Mesodermal cell (in vitro differentiated cells): ENCODE results near the gene EDARADD.
A peak's percentile ranks its signal among the peaks of the same experiment; 100 is the strongest.
"Not testable (repeated sequence)": the region's sequence is repeated elsewhere in the genome, so short reads cannot be mapped to it uniquely, and the experiment has no call there.

Experiments used
- H3K27ac ChIP-seq: 2 replicates; pipeline ENCODE4 v1.7.0; 2013; ENCODE audit warnings: mild to moderate bottlenecking, low read depth, low read length, moderate library complexity; ENCODE audit not compliant: severe bottlenecking
- H3K36me3 ChIP-seq: 2 replicates; pipeline ENCODE4 v1.7.1; 2013; ENCODE audit warnings: mild to moderate bottlenecking, low read length, moderate library complexity; ENCODE audit not compliant: control insufficient read depth, insufficient read depth
- H3K4me1 ChIP-seq: one replicate; pipeline ENCODE4 v1.7.1; 2013; ENCODE audit warnings: mild to moderate bottlenecking, low read length; ENCODE audit not compliant: insufficient read depth, control insufficient read depth, poor library complexity, severe bottlenecking
- H3K4me3 ChIP-seq: 2 replicates; pipeline ENCODE4 v1.7.0; 2013; ENCODE audit warnings: low read length, control low read depth, mild to moderate bottlenecking; ENCODE audit not compliant: insufficient read depth, poor library complexity, severe bottlenecking; ENCODE audit errors: extremely low read depth
- H3K9me3 ChIP-seq: 2 replicates; pipeline ENCODE4 v1.7.1; 2013; ENCODE audit warnings: mild to moderate bottlenecking, low read length, moderate library complexity; ENCODE audit not compliant: control insufficient read depth
- WGBS, 2 experiments: methylation state at CpG; one replicate each; pipeline ENCODE4 v1.1.5; 2013; ENCODE audit warnings: missing lambda C conversion rate in 2 of 2; ENCODE audit not compliant: insufficient coverage in 2 of 2; 5-methylcytosine and 5-hydroxymethylcytosine counted together

EDARADD gene

GRCh38 chr1:236489161-236489560 lies 95.1 kb downstream of the EDARADD start:
- not testable (repeated sequence) for H3K36me3 ChIP-seq, H3K4me3 ChIP-seq, H3K4me1 ChIP-seq, H3K9me3 ChIP-seq, H3K27ac ChIP-seq
- WGBS, 2 experiments = no CpG with 5 or more reads among the region's 3 CpGs

- Histone ChIP-seq H3K9me3 (no peaks in the 10 kb centered on the region), H3K27ac (no peak overlapping the region), H3K36me3 (no peaks in the 10 kb centered on the region), H3K4me1 (peaks cover 2% of the 10 kb centered on the region), H3K4me3 (no peak overlapping the region)
- 37 to 42% methylated on average over 8 of the region's 11 CpGs for WGBS, 2 experiments
Measured at GRCh38 chr1:236489710-236490377, 95.8 kb downstream of the EDARADD start.

DNA sequence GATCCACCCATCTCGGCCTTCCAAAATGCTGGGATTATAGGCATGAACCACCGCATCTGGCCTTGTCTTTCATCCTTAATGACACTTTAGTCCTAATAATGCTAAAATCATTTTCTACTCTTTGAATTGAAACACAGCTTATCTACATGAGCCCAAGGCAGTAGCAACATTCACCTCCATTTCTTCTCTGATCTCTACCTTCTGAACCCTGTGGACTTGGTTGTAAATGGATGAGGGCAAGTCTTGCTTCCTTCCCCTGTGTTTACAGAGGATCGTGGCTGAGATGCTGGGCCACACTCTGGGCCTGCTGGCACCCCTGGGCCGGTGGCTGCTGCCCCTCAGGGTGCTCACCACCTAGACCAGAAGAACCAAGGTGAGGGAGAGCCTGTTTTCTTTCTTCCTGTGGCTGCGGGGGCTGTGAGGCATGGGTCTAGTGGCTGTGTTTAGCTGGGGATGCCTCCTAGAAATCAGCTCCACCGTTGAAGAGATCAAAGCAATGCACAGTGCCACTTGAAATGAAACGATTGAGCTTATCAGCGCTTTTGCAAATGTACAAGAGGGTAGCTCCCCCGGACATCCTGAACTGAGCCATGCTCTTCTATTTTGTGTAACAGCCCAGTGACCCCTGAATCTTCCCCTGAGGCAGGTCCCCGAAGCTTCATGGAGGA lies 97.5 kb downstream of the EDARADD start:
- Histone ChIP-seq H3K4me3 (no peak overlapping the region), H3K36me3 (no peaks in the 10 kb centered on the region), H3K9me3 (no peaks in the 10 kb centered on the region), H3K4me1 (peaks cover 2% of the 10 kb centered on the region), H3K27ac (no peak overlapping the region)
- WGBS, 2 experiments = 86 to 97% methylated on average over 6 to 8 of the region's 10 CpGs

GRCh38 chr1:236492378-236492777 lies 98.3 kb downstream of the EDARADD start:
- 93 to 100% methylated on average over 2 of the region's 2 CpGs for WGBS, 2 experiments
- H3K36me3 ChIP-seq = no peaks in the 10 kb centered on the region

GRCh38 chr1:236494082-236494481 lies 100.0 kb downstream of the EDARADD start:
- no peaks in the 10 kb centered on the region for H3K36me3 ChIP-seq
- 92 to 94% methylated on average over 10 to 11 of the region's 11 CpGs for WGBS, 2 experiments
- peaks cover 2% of the 10 kb centered on the region for H3K4me1 ChIP-seq
- H3K4me3 ChIP-seq = no peak overlapping the region
- no peak overlapping the region for H3K27ac ChIP-seq
- no peaks in the 10 kb centered on the region for H3K9me3 ChIP-seq

More at GRCh38 chr1:236492378-236492777, 98.3 kb downstream of the EDARADD start:
- Histone ChIP-seq H3K4me3 (no peak overlapping the region), H3K9me3 (no peaks in the 10 kb centered on the region), H3K27ac (no peak overlapping the region), H3K4me1 (peaks cover 2% of the 10 kb centered on the region)

DNA sequence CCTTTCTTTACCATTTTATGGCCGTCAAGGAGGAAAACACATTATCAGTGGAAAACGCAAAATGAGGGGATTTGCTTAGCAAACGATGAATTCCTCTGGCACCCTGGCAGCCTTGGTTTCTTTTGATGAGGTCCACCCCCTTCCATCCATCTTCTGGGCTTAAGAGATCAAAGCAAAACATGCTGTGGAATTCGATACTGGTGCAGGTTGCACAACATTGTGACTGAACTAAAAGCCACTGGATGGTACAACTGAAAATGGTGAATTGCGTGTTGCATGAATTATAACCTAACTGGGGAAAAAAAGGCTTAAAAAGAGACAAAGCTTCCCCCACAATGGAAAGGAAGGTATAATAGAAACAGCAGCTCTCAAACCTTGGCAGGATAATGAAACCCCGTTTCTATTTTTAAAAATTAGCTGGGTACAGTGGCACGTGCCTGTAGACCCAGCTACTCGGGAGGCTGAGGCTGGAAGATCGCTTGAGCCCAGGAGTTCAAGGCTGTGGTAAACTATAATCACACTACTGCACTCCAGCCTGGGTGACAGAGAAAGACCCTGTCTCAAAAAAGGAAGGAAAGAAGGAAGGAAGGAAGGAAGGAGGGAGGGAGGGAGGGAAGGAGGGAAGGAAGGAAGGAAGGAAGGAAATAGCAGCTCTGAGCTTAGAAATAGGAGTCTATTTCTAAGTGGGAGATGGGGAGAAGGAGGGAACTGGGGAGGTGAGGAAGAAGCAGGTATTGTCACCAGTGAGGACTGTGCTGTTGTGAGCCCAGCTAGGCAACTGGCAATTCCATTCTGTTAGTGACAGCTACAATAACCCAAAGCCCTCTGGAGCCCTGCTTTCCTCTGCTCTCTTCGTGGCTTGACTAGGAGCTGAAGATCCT lies 100.7 kb downstream of the EDARADD start:
- no peaks in the 10 kb centered on the region for H3K36me3 ChIP-seq
- 72 to 78% methylated on average over 9 of the region's 10 CpGs for WGBS, 2 experiments
- H3K4me3 ChIP-seq = no peak overlapping the region
- H3K4me1 ChIP-seq = peaks cover 2% of the 10 kb centered on the region
- H3K27ac ChIP-seq = no peak overlapping the region
- H3K9me3 ChIP-seq = no peaks in the 10 kb centered on the region

DNA sequence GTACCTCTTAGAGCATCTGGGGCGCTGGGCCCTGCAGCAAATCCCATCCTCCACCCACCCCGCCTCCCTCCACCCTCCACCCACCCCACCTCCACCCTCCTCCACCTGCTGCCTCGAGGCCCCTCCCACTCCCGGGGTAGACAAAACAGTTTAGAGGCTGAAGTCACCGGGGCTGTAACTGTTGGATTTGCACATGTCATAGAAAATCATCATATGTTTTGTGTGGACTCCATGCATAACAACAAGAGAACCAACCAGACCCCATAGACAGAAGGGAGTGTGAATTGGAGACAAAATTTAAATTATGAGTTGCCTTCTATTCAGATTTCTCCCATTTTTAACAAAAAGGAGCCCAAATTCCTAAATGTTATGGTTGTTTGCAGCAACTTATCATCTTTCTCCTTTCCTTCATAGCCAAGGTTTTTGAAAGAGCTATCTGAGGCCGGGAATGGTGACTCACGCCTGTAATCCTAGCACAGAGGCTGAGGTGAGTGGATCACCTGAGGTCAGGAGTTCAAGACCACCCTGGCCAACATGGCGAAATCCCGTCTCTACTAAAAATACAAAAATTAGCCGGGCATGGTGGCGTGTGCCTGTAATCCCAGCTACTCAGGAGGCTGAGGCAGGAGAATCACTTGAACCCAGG lies 101.5 kb downstream of the EDARADD start:
- WGBS, 2 experiments = 67% methylated on average over 1 of the region's 11 CpGs; no CpG with 5 or more reads in 1 of the 2 experiments
- no peak overlapping the region for H3K27ac ChIP-seq
- H3K36me3 ChIP-seq = no peaks in the 10 kb centered on the region
- no peak overlapping the region for H3K4me3 ChIP-seq
- peaks cover 2% of the 10 kb centered on the region for H3K4me1 ChIP-seq
- no peaks in the 10 kb centered on the region for H3K9me3 ChIP-seq

GRCh38 chr1:236497908-236498307 lies 103.8 kb downstream of the EDARADD start:
- H3K27ac ChIP-seq = no peak overlapping the region
- 92 to 94% methylated on average over 1 to 4 of the region's 6 CpGs for WGBS, 2 experiments
- H3K36me3 ChIP-seq = no peaks in the 10 kb centered on the region
- H3K4me1 ChIP-seq = peaks cover 3% of the 10 kb centered on the region
- H3K9me3 ChIP-seq = no peaks in the 10 kb centered on the region
- no peak overlapping the region for H3K4me3 ChIP-seq

DNA sequence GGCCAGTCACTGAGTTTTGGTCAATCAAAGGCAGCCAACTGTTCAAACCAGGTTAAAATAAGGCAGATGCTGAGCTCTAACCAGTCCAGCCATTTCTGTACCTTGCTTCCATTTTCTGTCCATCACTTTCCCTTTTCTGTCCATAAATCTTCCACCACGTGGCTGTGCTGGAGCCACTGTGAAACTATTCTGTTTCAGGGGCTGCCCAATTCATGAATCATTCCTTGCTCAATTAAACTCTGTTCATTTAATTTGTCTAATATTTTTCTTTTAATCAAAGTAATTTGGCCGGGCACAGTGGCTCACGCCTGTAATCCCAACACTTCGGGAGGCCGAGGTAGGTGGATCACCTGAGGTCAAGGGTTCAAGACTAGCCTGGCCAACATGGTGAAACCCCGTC lies 107.0 kb downstream of the EDARADD start:
- 90 to 100% methylated on average over 1 to 5 of the region's 6 CpGs for WGBS, 2 experiments
- no peak overlapping the region for H3K27ac ChIP-seq
- H3K36me3 ChIP-seq = no peaks in the 10 kb centered on the region
- H3K9me3 ChIP-seq = no peaks in the 10 kb centered on the region
- H3K4me3 ChIP-seq = no peak overlapping the region
- H3K4me1 ChIP-seq = peaks cover 5% of the 10 kb centered on the region

GRCh38 chr1:236502579-236502971 lies 108.5 kb downstream of the EDARADD start:
- H3K9me3 ChIP-seq = no peaks in the 10 kb centered on the region
- H3K36me3 ChIP-seq = no peaks in the 10 kb centered on the region
- peak overlapping the region; percentile 80 for H3K27ac ChIP-seq
- H3K4me3 ChIP-seq = no peak overlapping the region
- H3K4me1 ChIP-seq = peaks cover 5% of the 10 kb centered on the region
- 58% methylated on average over 2 of the region's 2 CpGs; no CpG with 5 or more reads in 1 of the 2 experiments for WGBS, 2 experiments
